Psoas muscle (tissue), 8 donors: ENCODE results near the gene MYO1D. TPM values are rescaled to one million over a fixed set of nuclear protein-coding genes. Genes with fewer than 3 reads are reported as not detected.

ENCODE experiments used
- ATAC-seq, 4 donors: fragments of 200-7000 bp; cut with Tn5 transposase; one replicate each; pipeline ENCODE4 v1.9.1; 2020; ENCODE audit warnings: moderate library complexity in 3 of 4, mild to moderate bottlenecking in 2 of 4
- DNase-seq, 2 donors: peaks; one replicate each; pipeline ENCODE4 v3.0.0-alpha.2; 2020
- H3K27ac ChIP-seq: fragments of 200-600 bp; one replicate; pipeline ENCODE4 v1.8.0; 2022
- H3K27me3 ChIP-seq, 3 donors: fragments of 200-600 bp in 1 of 3; one replicate each; pipeline versions ENCODE4 v1.6.1 to v1.8.0; 2013 to 2022; ENCODE audit warnings: low read length in 2 of 3, mild to moderate bottlenecking in 2 of 3, moderate library complexity in 1 of 3; ENCODE audit not compliant: insufficient read depth in 3 of 3
- H3K36me3 ChIP-seq, 2 donors: fragments of 200-600 bp in 1 of 2; one replicate each; pipeline versions ENCODE4 v1.6.1 to v1.8.0; 2013 to 2022; ENCODE audit warnings: low read depth in 1 of 2, mild to moderate bottlenecking in 1 of 2, moderate library complexity in 1 of 2; ENCODE audit not compliant: insufficient read depth in 1 of 2
- H3K4me1 ChIP-seq: fragments of 200-600 bp; one replicate; pipeline ENCODE4 v1.8.0; 2022
- H3K4me3 ChIP-seq: fragments of 200-600 bp; one replicate; pipeline ENCODE4 v1.8.0; 2022; ENCODE audit warnings: mild to moderate bottlenecking
- H3K9me3 ChIP-seq: fragments of 200-600 bp; one replicate; pipeline ENCODE4 v1.8.0; 2022
- WGBS, 3 donors: extraction: QIAGEN DNeasy Blood & Tissue Kit; methylation state at CpG; one replicate each; pipeline versions ENCODE4 v1.1.6 to v1.1.7; 2013; 5-methylcytosine and 5-hydroxymethylcytosine counted together
- intact Hi-C, 2 donors: fragments of 100-400 bp; cut with DNase I; formaldehyde crosslinking; loops; one replicate each; pipeline versions ENCODE4 v1.11.0 to v1.14.2; 2022
- polyA plus RNA-seq, 3 donors: library from polyadenylated mRNA; stranded (reverse); fragments of 200-250 nt; gene quantifications; one replicate each; pipeline ENCODE4 v1.2.3, GENCODE V29; 2013
- total RNA-seq, 4 donors: library from RNA; stranded (reverse); fragmentation: NEBNext Ultra II Directional in 2 of 4; extraction: Animal tissue kit (Norgen Biotek cat#: 25700) in 2 of 4; gene quantifications; one replicate each; pipeline versions ENCODE4 v1.2.1 to v1.2.4, GENCODE V29; 2021 to 2023
- TF ChIP-seq, protein P1 (sequence below): fragments of 200-600 bp; IDR thresholded peaks from one replicate; pipeline ENCODE4 v1.8.0; 2022; ENCODE audit warnings: antibody characterized with exemption
- donor health status: healthy with polysubstance abuse.
- donor health status: DM: no; HTN: no; CAD: no; lungs with moderate emphysema.
- donor health status: Bipolar disorder and iron deficiency.
- donor health status: healthy.
- donor health status: DM: yes; HTN: yes; CAD: no.
- donor health status: DM: no; HTN: no; CAD: no.
- donor health status: DM: no; HTN: no; CAD: no.
- donor health status: DM: yes; HTN: yes; CAD: no.

MYO1D gene
- total and polyA plus RNA-seq, 7 donors = 1.8 to 5.9 (median 4.1) TPM

DNA sequence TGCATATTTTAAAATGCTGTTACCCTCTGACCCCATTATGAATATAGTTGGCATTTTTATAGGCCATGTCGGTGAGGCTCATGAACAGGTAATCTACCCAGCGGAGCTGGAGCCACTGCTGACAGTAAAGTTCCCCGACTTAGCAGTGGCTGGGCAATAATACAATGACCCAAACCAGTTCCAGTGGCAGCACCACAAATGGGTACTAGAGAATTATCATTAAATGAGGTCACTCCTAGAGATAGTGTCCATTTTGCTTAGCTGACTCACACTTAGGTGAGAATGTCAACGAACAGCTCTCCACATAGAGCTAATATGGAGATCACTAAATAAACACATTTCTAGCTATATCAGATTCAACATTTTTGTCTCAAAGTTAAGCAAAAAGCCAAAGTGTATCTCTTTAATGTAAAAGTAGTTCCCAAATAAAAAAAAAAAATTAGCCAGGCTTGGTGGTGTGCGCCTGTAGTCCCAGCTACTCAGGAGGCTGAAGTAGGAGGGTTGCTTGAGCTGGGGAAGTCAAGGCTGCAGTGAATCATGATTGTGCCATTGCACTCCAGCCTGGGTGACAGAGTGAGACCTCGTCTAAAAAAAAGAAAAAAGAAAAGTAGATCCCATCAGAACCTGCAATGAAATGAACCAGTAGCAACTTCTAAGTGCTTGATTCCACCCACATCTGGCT, 7.4 kb downstream of the MYO1D start:
- Histone ChIP-seq H3K4me1 (peaks cover 29% of the 10 kb centered on the region), H3K27me3 (no peaks in the 10 kb centered on the region), H3K4me3 (no peak overlapping the region), H3K27ac (peak overlapping the region; percentile 65), H3K36me3 (no peaks in the 10 kb centered on the region), H3K9me3 (no peaks in the 10 kb centered on the region)
- DNase-seq = no peak
- WGBS, 3 donors = 68 to 76% (median 71%) methylated on average over 6 of the region's 6 CpGs
- peak in 3 of 4 donors; percentile 30 to 52 (median 32) for ATAC-seq
- intact Hi-C loops = no loop called here
- TF ChIP-seq, protein P1, sequence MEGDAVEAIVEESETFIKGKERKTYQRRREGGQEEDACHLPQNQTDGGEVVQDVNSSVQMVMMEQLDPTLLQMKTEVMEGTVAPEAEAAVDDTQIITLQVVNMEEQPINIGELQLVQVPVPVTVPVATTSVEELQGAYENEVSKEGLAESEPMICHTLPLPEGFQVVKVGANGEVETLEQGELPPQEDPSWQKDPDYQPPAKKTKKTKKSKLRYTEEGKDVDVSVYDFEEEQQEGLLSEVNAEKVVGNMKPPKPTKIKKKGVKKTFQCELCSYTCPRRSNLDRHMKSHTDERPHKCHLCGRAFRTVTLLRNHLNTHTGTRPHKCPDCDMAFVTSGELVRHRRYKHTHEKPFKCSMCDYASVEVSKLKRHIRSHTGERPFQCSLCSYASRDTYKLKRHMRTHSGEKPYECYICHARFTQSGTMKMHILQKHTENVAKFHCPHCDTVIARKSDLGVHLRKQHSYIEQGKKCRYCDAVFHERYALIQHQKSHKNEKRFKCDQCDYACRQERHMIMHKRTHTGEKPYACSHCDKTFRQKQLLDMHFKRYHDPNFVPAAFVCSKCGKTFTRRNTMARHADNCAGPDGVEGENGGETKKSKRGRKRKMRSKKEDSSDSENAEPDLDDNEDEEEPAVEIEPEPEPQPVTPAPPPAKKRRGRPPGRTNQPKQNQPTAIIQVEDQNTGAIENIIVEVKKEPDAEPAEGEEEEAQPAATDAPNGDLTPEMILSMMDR = no peak

- H3K9me3 ChIP-seq = no peaks in the 10 kb centered on the region
- WGBS, 3 donors = 93 to 96% (median 95%) methylated on average over 4 of the region's 4 CpGs
- peaks cover 20% of the 10 kb centered on the region for H3K4me1 ChIP-seq
- ATAC-seq (no peak), DNase-seq (no peak)
- H3K27ac ChIP-seq = no peak overlapping the region
- H3K4me3 ChIP-seq = no peak overlapping the region
- intact Hi-C loops = no loop called here
- no peaks in the 10 kb centered on the region for H3K36me3 ChIP-seq
- TF ChIP-seq, protein P1 = no peak
- H3K27me3 ChIP-seq = no peaks in the 10 kb centered on the region
Observed at GRCh38 chr17:32865141-32865540, 11.8 kb downstream of the MYO1D start.

DNA sequence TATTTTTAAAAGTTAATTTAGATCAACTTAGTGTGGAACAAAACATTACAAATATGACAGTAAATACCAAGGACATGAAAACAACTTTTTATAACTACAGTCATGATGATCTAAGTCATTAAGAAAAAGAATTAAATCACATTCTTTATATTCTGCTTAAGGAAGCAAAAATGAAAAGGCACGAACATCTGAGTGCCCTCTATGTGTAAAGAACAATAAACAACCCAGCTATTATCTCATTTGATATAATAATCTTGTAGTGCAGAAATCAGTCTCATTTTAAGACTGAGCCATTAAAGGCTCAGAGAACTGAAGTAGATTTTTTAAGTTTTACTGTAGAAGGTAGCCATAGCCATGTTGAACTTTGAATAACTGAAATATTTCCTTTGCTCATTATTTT, 13.4 kb downstream of the MYO1D start:
- Histone ChIP-seq H3K4me3 (no peak overlapping the region), H3K27ac (no peak overlapping the region), H3K36me3 (no peaks in the 10 kb centered on the region), H3K9me3 (no peaks in the 10 kb centered on the region), H3K27me3 (no peaks in the 10 kb centered on the region), H3K4me1 (peaks cover 7% of the 10 kb centered on the region)
- TF ChIP-seq, protein P1 = no peak
- WGBS, 3 donors = 46 to 87% (median 81%) methylated on average over 1 of the region's 1 CpG
- ATAC-seq = no peak
- no peak for DNase-seq
- intact Hi-C loops = loop anchor here in 1 of 2 donors (2.0 kb wide), 1 partner anchor 21 kb away; no protein-coding TSS in a partner anchor

- WGBS, 3 donors = 86 to 93% (median 93%) methylated on average over 2 of the region's 2 CpGs
- H3K4me1 ChIP-seq = peaks cover 7% of the 10 kb centered on the region
- no peak overlapping the region for H3K27ac ChIP-seq
- no peaks in the 10 kb centered on the region for H3K27me3 ChIP-seq
- no peaks in the 10 kb centered on the region for H3K9me3 ChIP-seq
- intact Hi-C loops = loop anchor here in 1 of 2 donors (2.0 kb wide), 1 partner anchor 20 kb away; no protein-coding TSS in a partner anchor
- ATAC-seq (no peak), DNase-seq (no peak)
- no peak overlapping the region for H3K4me3 ChIP-seq
- no peaks in the 10 kb centered on the region for H3K36me3 ChIP-seq
- TF ChIP-seq, protein P1 = no peak
Observed at GRCh38 chr17:32862940-32863339, 14.0 kb downstream of the MYO1D start.
